SU-DHL-6 (cell line): ENCODE data around the gene RELN.

ENCODE experiments used
- CTCF ChIP-seq: fragments of 200-600 bp; sonication (generic); IDR thresholded peaks from one replicate; pipeline ENCODE4 v1.5.1; 2017; ENCODE audit warnings: antibody characterized with exemption, mild to moderate bottlenecking, low read length, moderate library complexity; ENCODE audit not compliant: insufficient read depth, poor library complexity, severe bottlenecking
- EZH2phosphoT487 ChIP-seq: fragments of 200-600 bp; sonication (generic), shearing (Covaris generic); conservative IDR thresholded peaks from 2 replicates; pipeline ENCODE4 v1.6.1; 2018; ENCODE audit warnings: mild to moderate bottlenecking, antibody characterized with exemption, low read length, moderate library complexity, mixed read lengths

- no peak for TF ChIP-seq CTCF
- TF ChIP-seq EZH2phosphoT487: no peak
Measured at GRCh38 chr7:103947026-103947655, 42.3 kb downstream of the RELN start.
